Sigmoid colon (tissue), 4 donors: ENCODE data around the gene UBL3.

Experiments
- EP300 ChIP-seq, 4 donors: sonication (generic); formaldehyde crosslinking; IDR thresholded peaks; one replicate each; pipeline ENCODE4 v1.6.1; 2017; ENCODE audit warnings: antibody characterized with exemption in 4 of 4
- POLR2AphosphoS5 ChIP-seq, 4 donors: sonication (generic); formaldehyde crosslinking; IDR thresholded peaks; one replicate each; pipeline ENCODE4 v1.6.1; 2017; ENCODE audit warnings: antibody characterized with exemption in 4 of 4
- TF ChIP-seq, protein P1 (sequence below), 4 experiments: fragments of 450-650 bp in 3 of 4; fragments of 200-600 bp in 1 of 4; IDR thresholded peaks; one replicate each; pipeline ENCODE4 v1.5.1; 2016 to 2019; ENCODE audit warnings: antibody characterized with exemption in 4 of 4, mild to moderate bottlenecking in 3 of 4, moderate library complexity in 2 of 4

DNA sequence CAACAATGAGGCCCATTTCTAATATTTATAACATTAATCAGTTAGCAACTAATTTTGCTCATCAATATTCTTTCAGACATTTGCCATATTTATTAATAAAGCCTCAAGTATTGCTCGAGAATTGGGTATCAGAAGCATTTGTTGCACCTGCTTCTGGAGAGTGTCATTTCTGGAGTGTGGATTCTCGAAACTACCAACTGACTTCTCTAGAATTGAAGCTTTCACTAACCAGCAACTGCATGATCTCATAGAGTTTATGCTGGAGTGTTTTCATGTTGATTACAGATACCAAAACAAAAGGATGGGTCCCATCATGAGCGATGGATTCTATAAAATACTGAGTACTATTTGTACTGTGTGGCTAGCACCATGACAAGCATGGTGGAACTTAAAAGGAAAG, 133.9 kb downstream of the UBL3 start:
- TF ChIP-seq, protein P1, sequence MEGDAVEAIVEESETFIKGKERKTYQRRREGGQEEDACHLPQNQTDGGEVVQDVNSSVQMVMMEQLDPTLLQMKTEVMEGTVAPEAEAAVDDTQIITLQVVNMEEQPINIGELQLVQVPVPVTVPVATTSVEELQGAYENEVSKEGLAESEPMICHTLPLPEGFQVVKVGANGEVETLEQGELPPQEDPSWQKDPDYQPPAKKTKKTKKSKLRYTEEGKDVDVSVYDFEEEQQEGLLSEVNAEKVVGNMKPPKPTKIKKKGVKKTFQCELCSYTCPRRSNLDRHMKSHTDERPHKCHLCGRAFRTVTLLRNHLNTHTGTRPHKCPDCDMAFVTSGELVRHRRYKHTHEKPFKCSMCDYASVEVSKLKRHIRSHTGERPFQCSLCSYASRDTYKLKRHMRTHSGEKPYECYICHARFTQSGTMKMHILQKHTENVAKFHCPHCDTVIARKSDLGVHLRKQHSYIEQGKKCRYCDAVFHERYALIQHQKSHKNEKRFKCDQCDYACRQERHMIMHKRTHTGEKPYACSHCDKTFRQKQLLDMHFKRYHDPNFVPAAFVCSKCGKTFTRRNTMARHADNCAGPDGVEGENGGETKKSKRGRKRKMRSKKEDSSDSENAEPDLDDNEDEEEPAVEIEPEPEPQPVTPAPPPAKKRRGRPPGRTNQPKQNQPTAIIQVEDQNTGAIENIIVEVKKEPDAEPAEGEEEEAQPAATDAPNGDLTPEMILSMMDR (IDR thresholded peaks at IDR 0.05) = no peak
- TF ChIP-seq POLR2AphosphoS5 (IDR thresholded peaks at IDR 0.05) = no peak
- no peak for TF ChIP-seq EP300 (IDR thresholded peaks at IDR 0.05)
